Activated T-cell treated with anti-CD3 and anti-CD28 coated beads, Interleukin-2, amount 50 U/mL, for 72 hours (primary cell): ENCODE measurements around the gene MYBL2. TPM values are rescaled to one million over a fixed set of nuclear protein-coding genes. Genes with fewer than 3 reads are reported as not detected.
"Not testable (repeated sequence)": the region's sequence is repeated elsewhere in the genome, so short reads cannot be mapped to it uniquely, and the experiment has no call there.

Experiments used
- ATAC-seq, 2 donors: fragments of 150-1000 bp; cut with Tn5 transposase; replicated peaks in 1 of 2; 2 replicates each; pipeline ENCODE4 v1.10.0; 2021; ENCODE audit warnings: moderate library complexity in 2 of 2, mild to moderate bottlenecking in 1 of 2
- DNase-seq, 2 donors: peaks; one replicate each; pipeline ENCODE4 v3.0.0; 2021 to 2022; ENCODE audit warnings: mixed read lengths in 1 of 2
- H3K27ac Mint-ChIP-seq: one replicate; pipeline ENCODE4 v1.8.0; 2022; ENCODE audit warnings: mild to moderate bottlenecking, moderate library complexity, mixed read lengths
- H3K27me3 Mint-ChIP-seq: one replicate; pipeline ENCODE4 v1.8.0; 2022; ENCODE audit warnings: low read depth, mixed read lengths
- H3K36me3 Mint-ChIP-seq, 2 donors: one replicate each; pipeline ENCODE4 v1.8.0; 2022; ENCODE audit warnings: mixed read lengths in 2 of 2, mild to moderate bottlenecking in 1 of 2; ENCODE audit not compliant: insufficient read depth in 2 of 2
- H3K4me1 Mint-ChIP-seq: one replicate; pipeline ENCODE4 v1.8.0; 2022; ENCODE audit warnings: low read depth, mixed read lengths
- H3K4me3 Mint-ChIP-seq, 2 donors: one replicate each; pipeline ENCODE4 v1.8.0; 2022; ENCODE audit warnings: mild to moderate bottlenecking in 2 of 2, mixed read lengths in 2 of 2, moderate library complexity in 2 of 2
- H3K9me3 Mint-ChIP-seq, 2 donors: one replicate each; pipeline ENCODE4 v1.8.0; 2022; ENCODE audit warnings: mixed read lengths in 2 of 2
- total RNA-seq, 2 donors: library from RNA; stranded (reverse); gene quantifications; one replicate each; pipeline ENCODE4 v1.2.3, GENCODE V29; 2022

The MYBL2 gene
- total RNA-seq, result 10 to 100 TPM; 76.9 to 87.7 TPM

- peak; percentile 97 for ATAC-seq
- Mint-ChIP-seq H3K9me3 (no peaks in the 10 kb centered on the region), H3K36me3 (peaks cover 3% of the 10 kb centered on the region in 2 donors), H3K4me1 (peaks cover 20% of the 10 kb centered on the region), H3K27me3 (peaks cover 19% of the 10 kb centered on the region), H3K27ac (no peak within 1 kb of the TSS), H3K4me3 (peak within 1 kb of the TSS; percentile 85 to 90)
- peak; percentile 81 for DNase-seq
These were observed at the start of gene MYBL2 for GRCh38 chr20:43666376-43667328. MYBL2 (plus strand) TSS chr20:43667114; CDS start chr20:43667284, 170 bp downstream.

GRCh38 chr20:43631598-43631997 is 35.3 kb upstream of the MYBL2 start:
- no peak for ATAC-seq
- H3K36me3 Mint-ChIP-seq, result peaks cover 4 to 6% of the 10 kb centered on the region in 2 donors
- no peak overlapping the region for H3K27ac Mint-ChIP-seq
- H3K27me3 Mint-ChIP-seq, result no peaks in the 10 kb centered on the region
- H3K9me3 Mint-ChIP-seq, result no peaks in the 10 kb centered on the region
- no peaks in the 10 kb centered on the region for H3K4me1 Mint-ChIP-seq
- no peak for DNase-seq
- H3K4me3 Mint-ChIP-seq, result no peak overlapping the region

GRCh38 chr20:43636429-43636828 is 30.5 kb upstream of the MYBL2 start:
- no peak overlapping the region for H3K4me3 Mint-ChIP-seq
- no peak for ATAC-seq
- no peaks in the 10 kb centered on the region for H3K27me3 Mint-ChIP-seq
- DNase-seq, result no peak
- no peaks in the 10 kb centered on the region for H3K9me3 Mint-ChIP-seq
- H3K4me1 Mint-ChIP-seq, result no peaks in the 10 kb centered on the region
- peaks cover 3 to 4% of the 10 kb centered on the region in 2 donors for H3K36me3 Mint-ChIP-seq
- no peak overlapping the region for H3K27ac Mint-ChIP-seq

- Mint-ChIP-seq H3K9me3 (no peaks in the 10 kb centered on the region), H3K27ac (no peak overlapping the region), H3K36me3 (peaks cover 1 to 5% of the 10 kb centered on the region in 2 donors), H3K4me3 (no peak overlapping the region), H3K4me1 (no peaks in the 10 kb centered on the region), H3K27me3 (no peaks in the 10 kb centered on the region)
- DNase-seq (no peak), ATAC-seq (no peak)
These were observed 24.4 kb upstream of the MYBL2 start for GRCh38 chr20:43642548-43642947.

GRCh38 chr20:43650997-43651525 is 15.9 kb upstream of the MYBL2 start:
- Mint-ChIP-seq H3K27ac (no peak overlapping the region), H3K4me3 (no peak overlapping the region), H3K36me3 (peaks cover 0 to 3% of the 10 kb centered on the region in 2 donors), H3K4me1 (peaks cover 2% of the 10 kb centered on the region), H3K9me3 (no peaks in the 10 kb centered on the region), H3K27me3 (no peaks in the 10 kb centered on the region)
- DNase-seq, result no peak
- ATAC-seq, result no peak

GRCh38 chr20:43651650-43652184 is 15.2 kb upstream of the MYBL2 start:
- not testable (repeated sequence) for DNase-seq, H3K9me3 Mint-ChIP-seq, H3K27ac Mint-ChIP-seq, ATAC-seq, H3K27me3 Mint-ChIP-seq, H3K4me3 Mint-ChIP-seq, H3K36me3 Mint-ChIP-seq, H3K4me1 Mint-ChIP-seq

- Mint-ChIP-seq H3K36me3 (peaks cover 0 to 2% of the 10 kb centered on the region in 2 donors), H3K4me1 (peaks cover 21% of the 10 kb centered on the region)
- no peak for ATAC-seq
These were observed 12.9 kb upstream of the MYBL2 start for GRCh38 chr20:43653966-43654365.

GRCh38 chr20:43655176-43655575 is 11.7 kb upstream of the MYBL2 start:
- H3K27ac Mint-ChIP-seq, H3K36me3 Mint-ChIP-seq, H3K9me3 Mint-ChIP-seq, H3K27me3 Mint-ChIP-seq, ATAC-seq, H3K4me3 Mint-ChIP-seq, DNase-seq: not testable (repeated sequence)
- H3K4me1 Mint-ChIP-seq, result peaks cover 24% of the 10 kb centered on the region

More at GRCh38 chr20:43653966-43654365, 12.9 kb upstream of the MYBL2 start:
- Mint-ChIP-seq H3K27me3 (no peaks in the 10 kb centered on the region), H3K4me3 (no peak overlapping the region), H3K27ac (no peak overlapping the region), H3K9me3 (no peaks in the 10 kb centered on the region)
- no peak for DNase-seq

GRCh38 chr20:43655937-43656336 is 11.0 kb upstream of the MYBL2 start:
- Mint-ChIP-seq H3K9me3 (no peaks in the 10 kb centered on the region), H3K27ac (no peak overlapping the region), H3K36me3 (peaks cover 0 to 2% of the 10 kb centered on the region in 2 donors), H3K4me3 (peak overlapping the region; percentile 54 to 94), H3K4me1 (peaks cover 28% of the 10 kb centered on the region), H3K27me3 (no peaks in the 10 kb centered on the region)
- ATAC-seq (no peak), DNase-seq (no peak)

- Mint-ChIP-seq H3K9me3 (no peaks in the 10 kb centered on the region), H3K4me1 (peaks cover 28% of the 10 kb centered on the region), H3K36me3 (peaks cover 0 to 2% of the 10 kb centered on the region in 2 donors), H3K27me3 (no peaks in the 10 kb centered on the region), H3K4me3 (peak overlapping the region; percentile 94), H3K27ac (peak overlapping the region; percentile 81)
- peak; percentile 39 to 70 for DNase-seq
- ATAC-seq, result peak; percentile 62 to 77
These were observed 8.7 kb upstream of the MYBL2 start for GRCh38 chr20:43658069-43658722.

GRCh38 chr20:43658723-43659419 is 8.0 kb upstream of the MYBL2 start:
- DNase-seq (no peak), ATAC-seq (no peak)
- H3K4me1 Mint-ChIP-seq, result peaks cover 28% of the 10 kb centered on the region
- H3K36me3 Mint-ChIP-seq, result peaks cover 0 to 2% of the 10 kb centered on the region in 2 donors
- no peaks in the 10 kb centered on the region for H3K9me3 Mint-ChIP-seq
- no peak overlapping the region for H3K27ac Mint-ChIP-seq
- H3K4me3 Mint-ChIP-seq, result no peak overlapping the region
- no peaks in the 10 kb centered on the region for H3K27me3 Mint-ChIP-seq

- DNase-seq, result no peak
- peaks cover 10% of the 10 kb centered on the region for H3K27me3 Mint-ChIP-seq
- H3K9me3 Mint-ChIP-seq, result no peaks in the 10 kb centered on the region
- H3K36me3 Mint-ChIP-seq, result peaks cover 0 to 1% of the 10 kb centered on the region in 2 donors
- no peak overlapping the region for H3K4me3 Mint-ChIP-seq
- H3K4me1 Mint-ChIP-seq, result peaks cover 20% of the 10 kb centered on the region
- H3K27ac Mint-ChIP-seq, result no peak overlapping the region
- no peak for ATAC-seq
These were observed 3.8 kb upstream of the MYBL2 start for GRCh38 chr20:43662943-43663655.
